Stimulated activated CD4-positive, alpha-beta T cell treated with anti-CD3 and anti-CD28 coated beads, Interleukin-2, amount 100 ng/mL, for 24 hours (primary cell): Measurements from ENCODE around the gene C12orf76.

Experiments
- DNase-seq, 2 donors: peaks; one replicate each; pipeline ENCODE4 v3.0.0-alpha.2; 2020

The C12orf76 gene

GRCh38 chr12:109994401-109995175 is 53.7 kb downstream of the C12orf76 start:
- DNase-seq, result no peak

GRCh38 chr12:109993091-109993490 is 55.2 kb downstream of the C12orf76 start:
- DNase-seq, result no peak

GRCh38 chr12:109991586-109991985 is 56.7 kb downstream of the C12orf76 start:
- DNase-seq, result no peak
